ENCODE measurements around the gene CCDC85C.

Gene CCDC85C

DNA sequence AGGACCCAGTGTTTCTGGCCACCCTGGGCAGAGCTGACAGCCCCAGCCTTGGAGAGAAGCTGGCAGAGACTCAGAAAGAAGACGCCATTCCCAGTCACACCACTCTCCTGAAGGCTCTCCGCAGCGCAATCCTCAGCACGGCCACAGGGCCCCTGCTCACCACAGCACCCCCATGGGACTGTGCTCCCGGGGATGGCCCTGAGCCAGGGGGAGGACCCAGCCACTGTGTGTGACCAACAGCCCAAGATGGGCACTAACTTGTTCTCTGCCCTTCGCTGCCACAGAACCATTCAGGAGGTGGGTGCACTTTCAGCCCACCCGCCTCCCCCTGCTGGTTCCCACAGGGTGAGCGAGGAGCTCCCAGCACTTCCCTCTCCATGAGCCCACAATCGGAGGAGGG is 65.7 kb downstream of the CCDC85C start:
- peaks cover 7% of the 10 kb centered on the region; the same call in 1 of the 2 replicates for H3K4me1 ChIP-seq (ENCODE audit: low read length)
- no peaks in the 10 kb centered on the region for H3K9me3 ChIP-seq (ENCODE audit: insufficient read depth, low read length)
- no peaks in the 10 kb centered on the region for H3K36me3 ChIP-seq (replicated peaks; ENCODE audit: low read depth, low read length)
- no peak overlapping the region for H3K4me3 ChIP-seq (ENCODE audit: low read length)
- H3K4me2 ChIP-seq (ENCODE audit: low read length), result no peak overlapping the region
- H3K27me3 ChIP-seq (ENCODE audit: low read depth, low read length), result no peaks in the 10 kb centered on the region
- H4K20me1 ChIP-seq (ENCODE audit: insufficient read depth, low read length), result no peaks in the 10 kb centered on the region
- no peak overlapping the region for H2AFZ ChIP-seq (ENCODE audit: low read depth, low read length)
- TF ChIP-seq, protein P1, sequence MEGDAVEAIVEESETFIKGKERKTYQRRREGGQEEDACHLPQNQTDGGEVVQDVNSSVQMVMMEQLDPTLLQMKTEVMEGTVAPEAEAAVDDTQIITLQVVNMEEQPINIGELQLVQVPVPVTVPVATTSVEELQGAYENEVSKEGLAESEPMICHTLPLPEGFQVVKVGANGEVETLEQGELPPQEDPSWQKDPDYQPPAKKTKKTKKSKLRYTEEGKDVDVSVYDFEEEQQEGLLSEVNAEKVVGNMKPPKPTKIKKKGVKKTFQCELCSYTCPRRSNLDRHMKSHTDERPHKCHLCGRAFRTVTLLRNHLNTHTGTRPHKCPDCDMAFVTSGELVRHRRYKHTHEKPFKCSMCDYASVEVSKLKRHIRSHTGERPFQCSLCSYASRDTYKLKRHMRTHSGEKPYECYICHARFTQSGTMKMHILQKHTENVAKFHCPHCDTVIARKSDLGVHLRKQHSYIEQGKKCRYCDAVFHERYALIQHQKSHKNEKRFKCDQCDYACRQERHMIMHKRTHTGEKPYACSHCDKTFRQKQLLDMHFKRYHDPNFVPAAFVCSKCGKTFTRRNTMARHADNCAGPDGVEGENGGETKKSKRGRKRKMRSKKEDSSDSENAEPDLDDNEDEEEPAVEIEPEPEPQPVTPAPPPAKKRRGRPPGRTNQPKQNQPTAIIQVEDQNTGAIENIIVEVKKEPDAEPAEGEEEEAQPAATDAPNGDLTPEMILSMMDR (IDR thresholded peaks at IDR 0.05; ENCODE audit: low read depth, low read length), result no peak
- TF ChIP-seq EZH2phosphoT487 (IDR thresholded peaks at IDR 0.05; ENCODE audit: low read depth), result no peak
- H3K79me2 ChIP-seq (ENCODE audit: low read length), result no peaks in the 10 kb centered on the region
- no peak overlapping the region for H3K27ac ChIP-seq (ENCODE audit: low read length)
- no peak overlapping the region for H3K9ac ChIP-seq (ENCODE audit: low read length)

- no peaks in the 10 kb centered on the region for H3K27me3 ChIP-seq (ENCODE audit: low read depth, low read length)
- H3K79me2 ChIP-seq (ENCODE audit: low read length), result no peaks in the 10 kb centered on the region
- H3K36me3 ChIP-seq (replicated peaks; ENCODE audit: low read depth, low read length), result no peaks in the 10 kb centered on the region
- H3K9ac ChIP-seq (ENCODE audit: low read length), result no peak overlapping the region
- H3K27ac ChIP-seq (ENCODE audit: low read length), result no peak overlapping the region
- no peaks in the 10 kb centered on the region for H4K20me1 ChIP-seq (ENCODE audit: insufficient read depth, low read length)
- H3K4me1 ChIP-seq (ENCODE audit: low read length), result peaks cover 7% of the 10 kb centered on the region; the same call in 1 of the 2 replicates
- H2AFZ ChIP-seq (ENCODE audit: low read depth, low read length), result no peak overlapping the region
- TF ChIP-seq, protein P1 (IDR thresholded peaks at IDR 0.05; ENCODE audit: low read depth, low read length), result no peak
- TF ChIP-seq EZH2phosphoT487 (IDR thresholded peaks at IDR 0.05; ENCODE audit: low read depth), result no peak
- no peaks in the 10 kb centered on the region for H3K9me3 ChIP-seq (ENCODE audit: insufficient read depth, low read length)
- H3K4me3 ChIP-seq (ENCODE audit: low read length), result no peak overlapping the region
- H3K4me2 ChIP-seq (ENCODE audit: low read length), result no peak overlapping the region
Measured at GRCh38 chr14:99537399-99537798, 66.6 kb downstream of the CCDC85C start.

DNA sequence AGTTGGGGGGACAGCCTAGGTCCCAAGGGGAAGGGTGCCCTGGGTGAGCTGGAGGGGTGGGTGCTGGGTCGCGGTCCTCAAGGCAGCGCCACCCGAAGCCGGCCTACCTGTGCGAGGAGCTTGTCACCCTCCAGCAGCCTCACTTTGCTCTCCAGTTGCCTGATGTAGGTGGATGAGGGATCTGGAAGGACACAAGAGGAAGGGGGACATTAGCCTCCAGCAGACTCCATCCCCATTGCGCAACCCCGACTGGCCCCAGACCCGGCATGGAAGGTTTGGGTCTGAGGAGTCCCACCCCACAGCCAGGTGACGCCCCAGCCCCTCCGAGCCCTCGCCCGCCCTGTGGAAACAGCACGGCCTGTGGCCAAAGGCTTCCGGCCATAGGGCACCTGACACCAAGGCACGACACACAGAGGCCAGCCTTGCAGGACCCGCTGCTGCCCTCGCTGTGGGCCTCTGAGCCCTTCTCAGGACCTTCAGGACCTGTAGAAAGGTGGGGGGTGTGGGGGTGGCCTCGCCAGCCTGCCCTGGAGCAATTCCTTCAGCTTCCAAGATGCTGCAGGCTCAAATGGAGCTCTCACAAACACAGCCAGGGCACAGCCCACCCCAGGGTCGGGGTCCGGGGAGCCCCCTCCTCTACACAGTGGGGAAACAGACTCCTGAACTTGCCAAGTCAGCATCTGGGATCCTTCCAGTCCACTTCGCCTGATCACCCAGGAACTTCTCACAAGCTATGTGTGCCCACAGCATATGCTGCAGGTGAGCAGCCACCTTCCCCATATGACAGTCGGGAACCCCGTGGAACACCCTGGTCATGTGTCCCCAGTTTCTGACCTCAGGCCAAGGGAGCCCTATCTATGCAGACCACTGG is 67.9 kb downstream of the CCDC85C start:
- Histone ChIP-seq H3K79me2 (ENCODE audit: low read length) (no peaks in the 10 kb centered on the region), H4K20me1 (ENCODE audit: insufficient read depth, low read length) (no peaks in the 10 kb centered on the region), H3K4me2 (ENCODE audit: low read length) (no peak overlapping the region), H3K9me3 (ENCODE audit: insufficient read depth, low read length) (no peaks in the 10 kb centered on the region), H2AFZ (ENCODE audit: low read depth, low read length) (no peak overlapping the region), H3K27me3 (ENCODE audit: low read depth, low read length) (no peaks in the 10 kb centered on the region; the same call in 1 of the 2 replicates), H3K36me3 (replicated peaks; ENCODE audit: low read depth, low read length) (no peaks in the 10 kb centered on the region), H3K4me3 (ENCODE audit: low read length) (no peak overlapping the region), H3K9ac (ENCODE audit: low read length) (no peak overlapping the region), H3K27ac (ENCODE audit: low read length) (no peak overlapping the region), H3K4me1 (ENCODE audit: low read length) (peaks cover 9% of the 10 kb centered on the region)
- TF ChIP-seq, protein P1 (IDR thresholded peaks at IDR 0.05; ENCODE audit: low read depth, low read length), result no peak
- TF ChIP-seq EZH2phosphoT487 (IDR thresholded peaks at IDR 0.05; ENCODE audit: low read depth), result no peak

DNA sequence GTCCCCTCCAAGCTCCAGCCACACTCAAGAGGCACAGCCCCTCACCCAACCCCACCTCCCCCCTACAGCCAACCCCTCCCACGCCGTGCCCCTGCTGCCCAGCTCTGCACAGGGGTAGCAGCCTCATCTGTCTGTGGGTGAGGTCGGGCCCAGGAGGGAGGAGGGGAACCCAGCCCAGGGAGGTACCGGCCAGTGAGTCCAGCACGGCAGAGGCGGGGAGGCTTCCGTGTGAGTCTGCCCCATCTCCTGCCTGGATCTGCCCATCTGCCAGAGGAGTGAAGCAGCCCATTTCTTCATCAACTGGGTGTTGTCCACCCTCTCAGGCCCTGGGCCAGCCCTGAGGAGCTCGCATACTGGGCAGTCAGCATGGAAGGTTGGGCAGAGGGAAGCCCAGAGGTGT is 68.6 kb downstream of the CCDC85C start:
- no peak overlapping the region for H3K4me3 ChIP-seq (ENCODE audit: low read length)
- H3K4me1 ChIP-seq (ENCODE audit: low read length), result peaks cover 11% of the 10 kb centered on the region
- H4K20me1 ChIP-seq (ENCODE audit: insufficient read depth, low read length), result no peaks in the 10 kb centered on the region
- no peaks in the 10 kb centered on the region for H3K36me3 ChIP-seq (replicated peaks; ENCODE audit: low read depth, low read length)
- H3K4me2 ChIP-seq (ENCODE audit: low read length), result no peak overlapping the region
- H3K9ac ChIP-seq (ENCODE audit: low read length), result no peak overlapping the region
- H3K79me2 ChIP-seq (ENCODE audit: low read length), result no peaks in the 10 kb centered on the region
- H3K27ac ChIP-seq (ENCODE audit: low read length), result no peak overlapping the region
- TF ChIP-seq, protein P1 (IDR thresholded peaks at IDR 0.05; ENCODE audit: low read depth, low read length), result no peak
- no peak for TF ChIP-seq EZH2phosphoT487 (IDR thresholded peaks at IDR 0.05; ENCODE audit: low read depth)
- no peaks in the 10 kb centered on the region for H3K9me3 ChIP-seq (ENCODE audit: insufficient read depth, low read length)
- no peak overlapping the region for H2AFZ ChIP-seq (ENCODE audit: low read depth, low read length)
- H3K27me3 ChIP-seq (ENCODE audit: low read depth, low read length), result no peaks in the 10 kb centered on the region; the same call in 1 of the 2 replicates
